ENCODE measurements around the gene MAP2K7. TPM values are rescaled to one million over a fixed set of nuclear protein-coding genes. Genes with fewer than 3 reads are reported as not detected.

Gene MAP2K7
- total RNA-seq, 1 donor from 2014 or later = 42.1 TPM

- H3K36me3 Mint-ChIP-seq (ENCODE audit: unreplicated experiment) = peaks cover 34% of the 10 kb centered on the region
- no peaks in the 10 kb centered on the region for H3K27me3 Mint-ChIP-seq (ENCODE audit: unreplicated experiment)
- TF ChIP-seq, protein P1, sequence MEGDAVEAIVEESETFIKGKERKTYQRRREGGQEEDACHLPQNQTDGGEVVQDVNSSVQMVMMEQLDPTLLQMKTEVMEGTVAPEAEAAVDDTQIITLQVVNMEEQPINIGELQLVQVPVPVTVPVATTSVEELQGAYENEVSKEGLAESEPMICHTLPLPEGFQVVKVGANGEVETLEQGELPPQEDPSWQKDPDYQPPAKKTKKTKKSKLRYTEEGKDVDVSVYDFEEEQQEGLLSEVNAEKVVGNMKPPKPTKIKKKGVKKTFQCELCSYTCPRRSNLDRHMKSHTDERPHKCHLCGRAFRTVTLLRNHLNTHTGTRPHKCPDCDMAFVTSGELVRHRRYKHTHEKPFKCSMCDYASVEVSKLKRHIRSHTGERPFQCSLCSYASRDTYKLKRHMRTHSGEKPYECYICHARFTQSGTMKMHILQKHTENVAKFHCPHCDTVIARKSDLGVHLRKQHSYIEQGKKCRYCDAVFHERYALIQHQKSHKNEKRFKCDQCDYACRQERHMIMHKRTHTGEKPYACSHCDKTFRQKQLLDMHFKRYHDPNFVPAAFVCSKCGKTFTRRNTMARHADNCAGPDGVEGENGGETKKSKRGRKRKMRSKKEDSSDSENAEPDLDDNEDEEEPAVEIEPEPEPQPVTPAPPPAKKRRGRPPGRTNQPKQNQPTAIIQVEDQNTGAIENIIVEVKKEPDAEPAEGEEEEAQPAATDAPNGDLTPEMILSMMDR (IDR thresholded peaks at IDR 0.05) = no peak
- H3K4me3 Mint-ChIP-seq (ENCODE audit: unreplicated experiment) = no peak overlapping the region
- H3K27ac Mint-ChIP-seq (ENCODE audit: unreplicated experiment) = no peak overlapping the region
- peaks cover 27% of the 10 kb centered on the region for H3K4me1 Mint-ChIP-seq (ENCODE audit: unreplicated experiment)
- H3K9me3 Mint-ChIP-seq (ENCODE audit: unreplicated experiment) = no peaks in the 10 kb centered on the region
- DNase-seq (ENCODE audit: extremely low spot score, unreplicated experiment) = no peak
Measured at GRCh38 chr19:7932930-7933300, 29.2 kb downstream of the MAP2K7 start.

GRCh38 chr19:7933411-7933810 lies 29.7 kb downstream of the MAP2K7 start:
- TF ChIP-seq, protein P1 (IDR thresholded peaks at IDR 0.05) = peak; percentile 39
- Mint-ChIP-seq H3K9me3 (ENCODE audit: unreplicated experiment) (no peaks in the 10 kb centered on the region), H3K4me1 (ENCODE audit: unreplicated experiment) (peaks cover 22% of the 10 kb centered on the region), H3K27ac (ENCODE audit: unreplicated experiment) (no peak overlapping the region), H3K27me3 (ENCODE audit: unreplicated experiment) (no peaks in the 10 kb centered on the region), H3K36me3 (ENCODE audit: unreplicated experiment) (peaks cover 32% of the 10 kb centered on the region), H3K4me3 (ENCODE audit: unreplicated experiment) (no peak overlapping the region)
- no peak for DNase-seq (ENCODE audit: extremely low spot score, unreplicated experiment)

DNA sequence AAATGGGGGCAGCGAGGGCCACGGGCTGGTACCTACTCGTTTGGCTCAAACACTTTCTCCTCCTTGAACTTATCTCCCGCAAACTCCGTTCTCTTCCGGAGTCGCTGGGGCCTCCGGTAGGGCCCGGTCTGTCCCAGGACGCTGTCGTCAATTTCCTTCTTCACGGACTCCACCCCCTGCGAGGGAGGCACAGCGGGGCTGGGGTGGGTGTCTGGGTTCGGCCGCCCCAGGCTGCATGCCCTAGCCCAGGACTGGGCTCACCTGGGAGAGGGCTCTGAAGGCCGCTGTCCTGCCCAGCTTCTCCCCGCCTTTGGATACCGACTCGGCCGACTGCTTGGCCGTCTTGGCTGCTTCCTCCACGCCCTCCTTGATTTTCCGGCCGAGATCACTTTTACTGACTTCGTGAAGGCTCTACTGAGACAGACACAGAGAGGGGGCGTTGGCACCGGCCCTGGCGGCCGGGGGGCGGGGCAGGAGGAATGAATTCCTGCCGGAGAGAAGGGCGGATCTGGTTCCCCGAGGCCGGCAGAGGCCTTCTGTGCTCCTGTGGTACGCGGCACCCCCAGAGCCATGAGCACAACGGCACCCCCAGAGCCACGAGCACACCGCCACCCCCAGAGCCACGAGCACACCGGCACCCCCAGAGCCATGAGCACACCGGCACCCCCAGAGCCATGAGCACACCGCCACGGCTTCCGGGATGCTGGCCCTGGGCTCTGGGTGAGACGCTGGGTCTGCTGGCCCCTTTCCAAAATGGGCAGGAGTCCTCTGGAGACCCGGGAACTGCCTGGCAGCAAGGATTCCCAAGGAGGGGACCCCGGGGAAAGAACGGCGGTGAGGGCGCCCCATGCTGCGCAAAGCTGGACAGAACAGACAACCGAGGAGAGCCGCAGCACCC lies 30.4 kb downstream of the MAP2K7 start:
- DNase-seq (ENCODE audit: extremely low spot score, unreplicated experiment) = no peak
- Mint-ChIP-seq H3K36me3 (ENCODE audit: unreplicated experiment) (peaks cover 33% of the 10 kb centered on the region), H3K27ac (ENCODE audit: unreplicated experiment) (no peak overlapping the region), H3K9me3 (ENCODE audit: unreplicated experiment) (no peaks in the 10 kb centered on the region), H3K27me3 (ENCODE audit: unreplicated experiment) (no peaks in the 10 kb centered on the region), H3K4me1 (ENCODE audit: unreplicated experiment) (peaks cover 15% of the 10 kb centered on the region), H3K4me3 (ENCODE audit: unreplicated experiment) (no peak overlapping the region)
- TF ChIP-seq, protein P1 (IDR thresholded peaks at IDR 0.05) = no peak

GRCh38 chr19:7934766-7935165 lies 31.1 kb downstream of the MAP2K7 start:
- Mint-ChIP-seq H3K4me1 (ENCODE audit: unreplicated experiment) (peaks cover 8% of the 10 kb centered on the region), H3K9me3 (ENCODE audit: unreplicated experiment) (no peaks in the 10 kb centered on the region), H3K4me3 (ENCODE audit: unreplicated experiment) (no peak overlapping the region), H3K36me3 (ENCODE audit: unreplicated experiment) (peaks cover 33% of the 10 kb centered on the region), H3K27ac (ENCODE audit: unreplicated experiment) (no peak overlapping the region), H3K27me3 (ENCODE audit: unreplicated experiment) (no peaks in the 10 kb centered on the region)
- TF ChIP-seq, protein P1 (IDR thresholded peaks at IDR 0.05) = no peak
- no peak for DNase-seq (ENCODE audit: extremely low spot score, unreplicated experiment)

GRCh38 chr19:7940841-7941240 lies 37.2 kb downstream of the MAP2K7 start:
- H3K4me3 Mint-ChIP-seq (ENCODE audit: unreplicated experiment) = no peak overlapping the region
- TF ChIP-seq, protein P1 (IDR thresholded peaks at IDR 0.05) = no peak
- H3K9me3 Mint-ChIP-seq (ENCODE audit: unreplicated experiment) = no peaks in the 10 kb centered on the region
- no peak for DNase-seq (ENCODE audit: extremely low spot score, unreplicated experiment)
- peaks cover 18% of the 10 kb centered on the region for H3K36me3 Mint-ChIP-seq (ENCODE audit: unreplicated experiment)
- H3K27ac Mint-ChIP-seq (ENCODE audit: unreplicated experiment) = no peak overlapping the region
- H3K4me1 Mint-ChIP-seq (ENCODE audit: unreplicated experiment) = peaks cover 17% of the 10 kb centered on the region
- no peaks in the 10 kb centered on the region for H3K27me3 Mint-ChIP-seq (ENCODE audit: unreplicated experiment)
